Measurements from ENCODE around the gene IL17RC. TPM values are rescaled to one million over a fixed set of nuclear protein-coding genes. Genes with fewer than 3 reads are reported as not detected.

Gene IL17RC
- total and polyA plus RNA-seq, 2 donors from 2014 or later, result 27.5 to 31.5 TPM

GRCh38 chr3:9915254-9916141, 1.4 kb upstream of the IL17RC start:
- DNase-seq (peak; percentile 70 to 93 (median 83)), FAIRE-seq (no peak)
- no peaks in the 10 kb centered on the region for H3K27me3 ChIP-seq (ENCODE audit: control insufficient read depth, insufficient read depth, low read length)
- TF ChIP-seq CTCF (IDR thresholded peaks at IDR 0.05; ENCODE audit: borderline replicate concordance, extremely low read depth, insufficient read depth), result peak; percentile 29
- H3K4me1 ChIP-seq (ENCODE audit: control insufficient read depth in 2 of 3, insufficient read depth in 2 of 3, low read depth in 1 of 3, low read length in 3 of 3), result peaks cover 0 to 30% (median 0%) of the 10 kb centered on the region in 3 donors
- peak overlapping the region in 2 of 3 donors; percentile 30 to 66 for H3K9ac ChIP-seq (ENCODE audit: low read length in 3 of 3)
- no peaks in the 10 kb centered on the region for H3K9me3 ChIP-seq (ENCODE audit: control insufficient read depth in 2 of 3, insufficient read depth in 1 of 3, low read length in 3 of 3)
- H3K27ac ChIP-seq (ENCODE audit: low read depth in 2 of 2, low read length in 2 of 2), result peak overlapping the region; percentile 72 to 77
- intact Hi-C loops (cut with DNase I), result no loop called here
- H3K36me3 ChIP-seq (ENCODE audit: control insufficient read depth in 2 of 3, insufficient read depth in 3 of 3, low read length in 3 of 3), result no peaks in the 10 kb centered on the region
- peak overlapping the region; percentile 56 to 76 (median 65) for H3K4me3 ChIP-seq (ENCODE audit: low read length in 3 of 3)

- FAIRE-seq, result no peak
Observed at GRCh38 chr3:9916346-9916733, 558 bp upstream of the IL17RC start.

GRCh38 chr3:9917820-9918219, 922 bp downstream of the IL17RC start:
- H3K9me3 ChIP-seq (ENCODE audit: control insufficient read depth in 2 of 3, insufficient read depth in 1 of 3, low read length in 3 of 3), result no peaks in the 10 kb centered on the region
- FAIRE-seq (no peak), DNase-seq (peak in 1 of 5 donors; percentile 79)
- no peak overlapping the region for H3K27ac ChIP-seq (ENCODE audit: low read depth in 2 of 2, low read length in 2 of 2)
- peak overlapping the region in 1 of 3 donors; percentile 79 for H3K9ac ChIP-seq (ENCODE audit: low read length in 3 of 3)
- no peak for TF ChIP-seq CTCF (IDR thresholded peaks at IDR 0.05; ENCODE audit: borderline replicate concordance, extremely low read depth, insufficient read depth)
- no peaks in the 10 kb centered on the region for H3K27me3 ChIP-seq (ENCODE audit: control insufficient read depth, insufficient read depth, low read length)
- intact Hi-C loops (cut with DNase I), result no loop called here
- H3K36me3 ChIP-seq (ENCODE audit: control insufficient read depth in 2 of 3, insufficient read depth in 3 of 3, low read length in 3 of 3), result no peaks in the 10 kb centered on the region
- H3K4me1 ChIP-seq (ENCODE audit: control insufficient read depth in 2 of 3, insufficient read depth in 2 of 3, low read depth in 1 of 3, low read length in 3 of 3), result peaks cover 0 to 30% (median 0%) of the 10 kb centered on the region in 3 donors
- H3K4me3 ChIP-seq (ENCODE audit: low read length in 3 of 3), result peak overlapping the region in 2 of 3 donors; percentile 62 to 76

More at GRCh38 chr3:9916346-9916733, 558 bp upstream of the IL17RC start:
- no peaks in the 10 kb centered on the region for H3K36me3 ChIP-seq (ENCODE audit: control insufficient read depth in 2 of 3, insufficient read depth in 3 of 3, low read length in 3 of 3)
- peak overlapping the region; percentile 35 to 65 for H3K27ac ChIP-seq (ENCODE audit: low read depth in 2 of 2, low read length in 2 of 2)
- peaks cover 0 to 30% (median 0%) of the 10 kb centered on the region in 3 donors for H3K4me1 ChIP-seq (ENCODE audit: control insufficient read depth in 2 of 3, insufficient read depth in 2 of 3, low read depth in 1 of 3, low read length in 3 of 3)
- H3K9ac ChIP-seq (ENCODE audit: low read length in 3 of 3), result peak overlapping the region in 2 of 3 donors; percentile 45 to 79
- H3K9me3 ChIP-seq (ENCODE audit: control insufficient read depth in 2 of 3, insufficient read depth in 1 of 3, low read length in 3 of 3), result no peaks in the 10 kb centered on the region
- peak in 2 of 5 donors; percentile 22 to 50 for DNase-seq
- intact Hi-C loops (cut with DNase I), result no loop called here
- no peak for TF ChIP-seq CTCF (IDR thresholded peaks at IDR 0.05; ENCODE audit: borderline replicate concordance, extremely low read depth, insufficient read depth)
- H3K4me3 ChIP-seq (ENCODE audit: low read length in 3 of 3), result peak overlapping the region; percentile 12 to 76 (median 62)
- H3K27me3 ChIP-seq (ENCODE audit: control insufficient read depth, insufficient read depth, low read length), result no peaks in the 10 kb centered on the region

Data from kidney (tissue), 14 donors.